Vagina (tissue), 2 donors: ENCODE data around the gene CYB5R3.

Experiments
- CTCF ChIP-seq, 3 experiments: fragments of 450-650 bp in 2 of 3; fragments of 200-600 bp in 1 of 3; sonication (generic) in 1 of 3; IDR thresholded peaks; one replicate each; pipeline ENCODE4 v1.5.1; 2017 to 2019; ENCODE audit warnings: antibody characterized with exemption in 3 of 3, mild to moderate bottlenecking in 2 of 3, moderate library complexity in 2 of 3
- POLR2AphosphoS5 ChIP-seq, 2 donors: sonication (generic); formaldehyde crosslinking; IDR thresholded peaks; one replicate each; pipeline ENCODE4 v1.9.0; 2017; ENCODE audit warnings: antibody characterized with exemption in 2 of 2, mild to moderate bottlenecking in 2 of 2, low read depth in 1 of 2; ENCODE audit not compliant: insufficient read depth in 1 of 2

DNA sequence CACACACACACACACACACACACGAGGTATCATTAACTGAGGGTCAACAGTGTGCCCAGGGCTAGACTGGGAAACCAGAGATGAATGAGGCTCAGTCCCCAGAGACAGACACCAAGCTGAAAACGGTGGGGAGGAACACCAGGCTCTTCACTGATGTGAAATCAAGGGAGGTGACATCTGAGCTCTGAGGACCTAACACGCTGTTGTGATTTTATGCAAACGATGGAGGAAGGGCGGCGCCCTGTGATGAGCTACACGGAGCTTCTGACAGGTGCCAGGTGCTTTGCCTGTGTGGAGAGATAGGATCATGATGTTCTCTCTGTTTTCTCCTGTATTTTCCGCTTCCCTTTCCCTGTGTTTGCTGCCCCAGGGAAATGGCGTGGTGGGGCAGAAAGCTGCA is 6.5 kb upstream of the CYB5R3 start:
- TF ChIP-seq CTCF (IDR thresholded peaks at IDR 0.05) (no peak), POLR2AphosphoS5 (IDR thresholded peaks at IDR 0.05; ENCODE audit: insufficient read depth in 1 of 2, low read depth in 1 of 2) (no peak)
